Measurements from ENCODE around the gene SEMA3C.

- TF ChIP-seq CTCF (IDR thresholded peaks at IDR 0.05; ENCODE audit: insufficient read depth, low read length) (no peak), POLR2AphosphoS5 (IDR thresholded peaks at IDR 0.05; ENCODE audit: low read depth) (no peak), GABPA (IDR thresholded peaks at IDR 0.05; ENCODE audit: low read depth) (no peak), REST (IDR thresholded peaks at IDR 0.05; ENCODE audit: insufficient replicate concordance, low read depth) (no peak), SPI1 (IDR thresholded peaks at IDR 0.05; ENCODE audit: borderline replicate concordance, low read depth) (no peak)
Observed at GRCh38 chr7:80967071-80967916, 48.4 kb upstream of the SEMA3C start.
